Measurements from ENCODE around the gene POC5. TPM values are rescaled to one million over a fixed set of nuclear protein-coding genes. Genes with fewer than 3 reads are reported as not detected.

Gene POC5
- total and polyA plus RNA-seq, 2 of the 4 experiments (the other 2 are of a cell fraction), result 6.6 to 12.9 TPM

DNA sequence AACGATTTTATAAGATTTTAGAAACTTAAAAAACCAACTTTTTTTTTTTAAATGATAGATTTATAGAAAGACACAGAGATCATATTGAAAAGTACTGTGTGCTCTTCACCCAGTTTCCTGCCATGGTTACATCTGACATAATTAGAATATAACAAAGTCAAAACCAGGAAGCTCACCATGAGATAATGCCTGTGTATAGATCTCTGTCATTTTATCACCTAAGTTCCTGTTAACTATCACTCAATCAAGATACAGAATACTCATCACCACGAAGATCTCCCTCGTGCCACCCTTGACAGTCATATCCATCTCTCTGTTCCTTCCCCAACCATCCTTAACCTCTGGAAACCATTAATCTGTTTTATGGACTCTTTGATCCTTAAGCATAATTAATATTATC lies 39.1 kb downstream of the POC5 start:
- Histone ChIP-seq H4K20me1 (ENCODE audit: insufficient read depth, low read length) (no peaks in the 10 kb centered on the region; the same call in 1 of the 2 replicates), H3K36me3 (ENCODE audit: control insufficient read depth, insufficient read depth, low read length) (peaks cover 1% of the 10 kb centered on the region; the same call in 1 of the 2 replicates), H3K27me3 (ENCODE audit: control insufficient read depth, insufficient read depth, low read length) (no peaks in the 10 kb centered on the region), H4K5ac (ENCODE audit: low read depth, low read length) (no peak overlapping the region), H3K4me2 (ENCODE audit: low read depth, low read length) (no peak overlapping the region), H3K27ac (ENCODE audit: insufficient read depth, low read length) (no peak overlapping the region), H3K9me3 (ENCODE audit: control insufficient read depth, insufficient read depth, low read length) (no peaks in the 10 kb centered on the region), H3K18ac (ENCODE audit: low read depth, low read length) (no peak overlapping the region), H3K4ac (ENCODE audit: low read depth, low read length) (no peak overlapping the region), H3K56ac (ENCODE audit: extremely low read depth, insufficient read depth, low read length) (no peak overlapping the region), H3K14ac (replicated peaks; ENCODE audit: low read depth, low read length) (no peak overlapping the region), H2AK9ac (replicated peaks; ENCODE audit: low read depth, low read length, poor library complexity) (no peak overlapping the region), H4K8ac (ENCODE audit: low read depth in 2 of 2, low read length in 2 of 2) (no peak overlapping the region), H2BK120ac (ENCODE audit: low read depth, low read length) (no peak overlapping the region), H3K23ac (ENCODE audit: low read depth, low read length) (no peak overlapping the region), H3K9me1 (ENCODE audit: insufficient read depth, low read length) (no peaks in the 10 kb centered on the region), H2BK5ac (ENCODE audit: low read depth, low read length, poor library complexity, severe bottlenecking) (no peak overlapping the region), H2AFZ (replicated peaks; ENCODE audit: low read length, poor library complexity) (no peak overlapping the region), H2AK5ac (ENCODE audit: low read depth, low read length) (no peak overlapping the region), H4K91ac (ENCODE audit: insufficient read depth, low read depth, low read length) (no peak overlapping the region), H3K4me1 (ENCODE audit: control insufficient read depth, insufficient read depth, low read length) (peaks cover 3% of the 10 kb centered on the region), H2BK20ac (ENCODE audit: low read depth, low read length) (no peak overlapping the region), H2BK15ac (ENCODE audit: low read depth, low read length) (no peak overlapping the region), H3K4me3 (ENCODE audit: insufficient read depth, low read depth, low read length) (no peak overlapping the region), H3K9ac (ENCODE audit: low read depth, low read length) (no peak overlapping the region), H3K79me1 (ENCODE audit: low read depth in 1 of 2, low read length in 2 of 2) (no peaks in the 10 kb centered on the region)
- ATAC-seq (ENCODE audit: low read depth), result no peak
- WGBS, 2 experiments (ENCODE audit: extremely low coverage in 2 of 2, insufficient read length in 1 of 2), result 62% methylated on average over 2 of the region's 3 CpGs; no CpG with 5 or more reads in 1 of the 2 experiments
- DNase-seq, result no peak
- dilution Hi-C loops (cut with HindIII; ENCODE audit: low sequenced_read_pairs, unreplicated experiment) (no loop called here), in situ Hi-C loops (cut with MboI; ENCODE audit: low sequenced_read_pairs) (loop anchor here (25.0 kb wide), 1 partner anchor 291 kb away; no protein-coding TSS in a partner anchor), intact Hi-C loops (cut with micrococcal nuclease) (loop anchor here (2.0 kb wide), 1 partner anchor 91 kb away; no protein-coding TSS in a partner anchor)
- ChIA-PET CTCF (no interaction called here), POLR2A (ENCODE audit: unreplicated experiment) (no interaction called here)
- BruUV-seq (replicated peaks), result no TSS peak
- TF ChIP-seq MXI1 (IDR thresholded peaks at IDR 0.05; ENCODE audit: borderline replicate concordance, low read depth, low read length) (no peak), MAFK (IDR thresholded peaks at IDR 0.05; ENCODE audit: low read depth, low read length) (no peak), BHLHE40 (IDR thresholded peaks at IDR 0.05; ENCODE audit: low read depth, low read length) (no peak), MAZ (IDR thresholded peaks at IDR 0.05; ENCODE audit: borderline replicate concordance, low read depth, low read length) (no peak), POLR2A (IDR thresholded peaks at IDR 0.05; ENCODE audit: low read depth, low read length) (no peak), RCOR1 (IDR thresholded peaks at IDR 0.05; ENCODE audit: insufficient replicate concordance, low read length) (no peak), NFE2L2 (IDR thresholded peaks at IDR 0.05; ENCODE audit: low read depth, low read length) (no peak), FOS (IDR thresholded peaks at IDR 0.05; ENCODE audit: low read depth, low read length) (no peak), CHD1 (IDR thresholded peaks at IDR 0.05; ENCODE audit: low read depth, low read length) (no peak), RAD21 (IDR thresholded peaks at IDR 0.05; ENCODE audit: low read length) (no peak), SMC3 (IDR thresholded peaks at IDR 0.05; ENCODE audit: low read depth, low read length) (no peak), CEBPB (IDR thresholded peaks at IDR 0.05; ENCODE audit: low read depth, low read length) (no peak)
- TF ChIP-seq, protein P1, sequence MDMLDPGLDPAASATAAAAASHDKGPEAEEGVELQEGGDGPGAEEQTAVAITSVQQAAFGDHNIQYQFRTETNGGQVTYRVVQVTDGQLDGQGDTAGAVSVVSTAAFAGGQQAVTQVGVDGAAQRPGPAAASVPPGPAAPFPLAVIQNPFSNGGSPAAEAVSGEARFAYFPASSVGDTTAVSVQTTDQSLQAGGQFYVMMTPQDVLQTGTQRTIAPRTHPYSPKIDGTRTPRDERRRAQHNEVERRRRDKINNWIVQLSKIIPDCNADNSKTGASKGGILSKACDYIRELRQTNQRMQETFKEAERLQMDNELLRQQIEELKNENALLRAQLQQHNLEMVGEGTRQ (IDR thresholded peaks at IDR 0.05; ENCODE audit: low read depth, low read length), result no peak
- TF ChIP-seq, protein P2, sequence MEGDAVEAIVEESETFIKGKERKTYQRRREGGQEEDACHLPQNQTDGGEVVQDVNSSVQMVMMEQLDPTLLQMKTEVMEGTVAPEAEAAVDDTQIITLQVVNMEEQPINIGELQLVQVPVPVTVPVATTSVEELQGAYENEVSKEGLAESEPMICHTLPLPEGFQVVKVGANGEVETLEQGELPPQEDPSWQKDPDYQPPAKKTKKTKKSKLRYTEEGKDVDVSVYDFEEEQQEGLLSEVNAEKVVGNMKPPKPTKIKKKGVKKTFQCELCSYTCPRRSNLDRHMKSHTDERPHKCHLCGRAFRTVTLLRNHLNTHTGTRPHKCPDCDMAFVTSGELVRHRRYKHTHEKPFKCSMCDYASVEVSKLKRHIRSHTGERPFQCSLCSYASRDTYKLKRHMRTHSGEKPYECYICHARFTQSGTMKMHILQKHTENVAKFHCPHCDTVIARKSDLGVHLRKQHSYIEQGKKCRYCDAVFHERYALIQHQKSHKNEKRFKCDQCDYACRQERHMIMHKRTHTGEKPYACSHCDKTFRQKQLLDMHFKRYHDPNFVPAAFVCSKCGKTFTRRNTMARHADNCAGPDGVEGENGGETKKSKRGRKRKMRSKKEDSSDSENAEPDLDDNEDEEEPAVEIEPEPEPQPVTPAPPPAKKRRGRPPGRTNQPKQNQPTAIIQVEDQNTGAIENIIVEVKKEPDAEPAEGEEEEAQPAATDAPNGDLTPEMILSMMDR (conservative IDR thresholded peaks at IDR 0.05; ENCODE audit: low read depth, low read length), result no peak

Data from IMR-90 (cell line).